Activated CD8-positive, alpha-beta memory T cell treated with anti-CD3 and anti-CD28 coated beads, Interleukin-2, amount 50 U/mL, for 48 hours (primary cell): ENCODE data around the gene BBS9.
"Not testable (repeated sequence)": the region's sequence is repeated elsewhere in the genome, so short reads cannot be mapped to it uniquely, and the experiment has no call there.

Source experiments
- DNase-seq: peaks from one replicate; pipeline ENCODE4 v3.0.0-alpha.2; 2020

Gene BBS9

GRCh38 chr7:33503736-33504135 lies 374.4 kb downstream of the BBS9 start:
- DNase-seq = no peak

- DNase-seq = no peak
These were observed 374.9 kb downstream of the BBS9 start for GRCh38 chr7:33504266-33504665.

GRCh38 chr7:33509206-33509605 lies 379.8 kb downstream of the BBS9 start:
- no peak for DNase-seq

GRCh38 chr7:33511778-33512177 lies 382.4 kb downstream of the BBS9 start:
- DNase-seq = no peak

- no peak for DNase-seq
These were observed 387.2 kb downstream of the BBS9 start for GRCh38 chr7:33516568-33516967.

- no peak for DNase-seq
These were observed 387.8 kb downstream of the BBS9 start for GRCh38 chr7:33517191-33517590.

- not testable (repeated sequence) for DNase-seq
These were observed 397.6 kb downstream of the BBS9 start for GRCh38 chr7:33527008-33527407.

- DNase-seq = not testable (repeated sequence)
These were observed 398.2 kb downstream of the BBS9 start for GRCh38 chr7:33527613-33528012.

GRCh38 chr7:33529070-33529469 lies 399.7 kb downstream of the BBS9 start:
- DNase-seq = no peak

GRCh38 chr7:33530664-33531063 lies 401.3 kb downstream of the BBS9 start:
- DNase-seq = no peak

GRCh38 chr7:33531888-33532287 lies 402.5 kb downstream of the BBS9 start:
- no peak for DNase-seq

- DNase-seq = no peak
These were observed 405.5 kb downstream of the BBS9 start for GRCh38 chr7:33534833-33535232.

GRCh38 chr7:33535989-33536388 lies 406.6 kb downstream of the BBS9 start:
- DNase-seq = no peak

- no peak for DNase-seq
These were observed 407.2 kb downstream of the BBS9 start for GRCh38 chr7:33536398-33537103.

- DNase-seq = no peak
These were observed 407.7 kb downstream of the BBS9 start for GRCh38 chr7:33537104-33537477.

- no peak for DNase-seq
These were observed 409.8 kb downstream of the BBS9 start for GRCh38 chr7:33539198-33539597.

GRCh38 chr7:33539659-33540400 lies 410.5 kb downstream of the BBS9 start:
- DNase-seq = no peak

GRCh38 chr7:33547880-33548279 lies 418.5 kb downstream of the BBS9 start:
- DNase-seq = no peak

- DNase-seq = no peak
These were observed 421.0 kb downstream of the BBS9 start for GRCh38 chr7:33550363-33550762.

GRCh38 chr7:33550979-33551378 lies 421.6 kb downstream of the BBS9 start:
- DNase-seq = no peak

- no peak for DNase-seq
These were observed 424.7 kb downstream of the BBS9 start for GRCh38 chr7:33554046-33554445.

GRCh38 chr7:33554576-33554975 lies 425.2 kb downstream of the BBS9 start:
- DNase-seq = no peak

- DNase-seq = no peak
These were observed 427.1 kb downstream of the BBS9 start for GRCh38 chr7:33556472-33556871.

GRCh38 chr7:33558549-33559323 lies 429.4 kb downstream of the BBS9 start:
- DNase-seq = no peak
